HG02610 (cell line): ENCODE data around the gene PYGL.
"Not testable (repeated sequence)": the region's sequence is repeated elsewhere in the genome, so short reads cannot be mapped to it uniquely, and the experiment has no call there.

Experiments
- ATAC-seq: cut with Tn5 transposase; IDR thresholded peaks from one replicate; pipeline ENCODE4 v1.9.1; 2021; ENCODE audit warnings: mild to moderate bottlenecking, moderate library complexity; ENCODE audit not compliant: unreplicated experiment

PYGL gene

GRCh38 chr14:50943943-50944646 lies at the start of gene PYGL:
PYGL (minus strand) TSS chr14:50944483; CDS start chr14:50944403, 80 bp downstream.
- ATAC-seq: no peak

- ATAC-seq: no peak
Measured at GRCh38 chr14:50985859-50986331, 41.6 kb upstream of the PYGL start.

GRCh38 chr14:50985124-50985858 lies 41.0 kb upstream of the PYGL start:
- no peak for ATAC-seq

GRCh38 chr14:50984036-50984710 lies 39.9 kb upstream of the PYGL start:
- ATAC-seq: no peak

- ATAC-seq: no peak
Measured at GRCh38 chr14:50979941-50980850, 35.9 kb upstream of the PYGL start.

- no peak for ATAC-seq
Measured at GRCh38 chr14:50978888-50979287, 34.6 kb upstream of the PYGL start.

GRCh38 chr14:50978529-50978871 lies 34.2 kb upstream of the PYGL start:
- no peak for ATAC-seq

- no peak for ATAC-seq
Measured at GRCh38 chr14:50977863-50978528, 33.7 kb upstream of the PYGL start.

- no peak for ATAC-seq
Measured at GRCh38 chr14:50974118-50974517, 29.8 kb upstream of the PYGL start.

GRCh38 chr14:50972734-50973133 lies 28.5 kb upstream of the PYGL start:
- ATAC-seq: no peak

GRCh38 chr14:50970886-50971781 lies 26.9 kb upstream of the PYGL start:
- no peak for ATAC-seq

GRCh38 chr14:50967790-50968189 lies 23.5 kb upstream of the PYGL start:
- no peak for ATAC-seq

- no peak for ATAC-seq
Measured at GRCh38 chr14:50967103-50967502, 22.8 kb upstream of the PYGL start.

- ATAC-seq: no peak
Measured at GRCh38 chr14:50964683-50965390, 20.6 kb upstream of the PYGL start.

- no peak for ATAC-seq
Measured at GRCh38 chr14:50963919-50964318, 19.6 kb upstream of the PYGL start.

GRCh38 chr14:50961605-50962221 lies 17.4 kb upstream of the PYGL start:
- ATAC-seq: no peak

- ATAC-seq: no peak
Measured at GRCh38 chr14:50957296-50957695, 13.0 kb upstream of the PYGL start.

- not testable (repeated sequence) for ATAC-seq
Measured at GRCh38 chr14:50956421-50956820, 12.1 kb upstream of the PYGL start.
